Body of pancreas (tissue), 4 donors: ENCODE measurements around the gene PTGFRN.

Source experiments
- POLR2A ChIP-seq, 3 donors: fragments of 450-650 bp; IDR thresholded peaks; one replicate each; pipeline ENCODE4 v1.6.1; 2016; ENCODE audit warnings: antibody characterized with exemption in 3 of 3, mild to moderate bottlenecking in 2 of 3
- TF ChIP-seq, protein P1 (sequence below), 7 experiments: fragments of 450-650 bp in 4 of 7; fragments of 200-600 bp in 3 of 7; sonication (generic) in 3 of 7; IDR thresholded peaks; one replicate each; pipeline ENCODE4 v1.5.1; 2016 to 2019; ENCODE audit warnings: antibody characterized with exemption in 7 of 7

DNA sequence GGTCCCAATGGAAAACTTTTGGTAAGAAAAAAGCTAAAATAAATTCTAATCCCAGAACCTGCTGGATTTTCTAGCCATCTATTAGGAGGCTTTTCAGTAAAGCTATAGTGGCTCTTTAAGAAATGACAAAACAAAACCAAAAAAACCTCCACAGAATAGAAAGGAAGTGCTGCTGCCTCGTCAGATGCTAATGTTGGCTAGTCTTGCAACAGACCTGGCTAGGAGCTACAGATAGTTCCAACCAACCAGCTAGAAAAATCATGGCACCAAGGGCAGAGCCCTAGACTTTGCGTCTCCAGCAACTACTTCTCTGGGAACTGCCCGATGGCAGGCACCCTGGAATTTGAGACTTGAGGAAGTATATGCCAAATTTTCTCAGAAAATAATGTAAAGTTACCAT, 99.4 kb downstream of the PTGFRN start:
- TF ChIP-seq POLR2A (IDR thresholded peaks at IDR 0.05): no peak
- TF ChIP-seq, protein P1, sequence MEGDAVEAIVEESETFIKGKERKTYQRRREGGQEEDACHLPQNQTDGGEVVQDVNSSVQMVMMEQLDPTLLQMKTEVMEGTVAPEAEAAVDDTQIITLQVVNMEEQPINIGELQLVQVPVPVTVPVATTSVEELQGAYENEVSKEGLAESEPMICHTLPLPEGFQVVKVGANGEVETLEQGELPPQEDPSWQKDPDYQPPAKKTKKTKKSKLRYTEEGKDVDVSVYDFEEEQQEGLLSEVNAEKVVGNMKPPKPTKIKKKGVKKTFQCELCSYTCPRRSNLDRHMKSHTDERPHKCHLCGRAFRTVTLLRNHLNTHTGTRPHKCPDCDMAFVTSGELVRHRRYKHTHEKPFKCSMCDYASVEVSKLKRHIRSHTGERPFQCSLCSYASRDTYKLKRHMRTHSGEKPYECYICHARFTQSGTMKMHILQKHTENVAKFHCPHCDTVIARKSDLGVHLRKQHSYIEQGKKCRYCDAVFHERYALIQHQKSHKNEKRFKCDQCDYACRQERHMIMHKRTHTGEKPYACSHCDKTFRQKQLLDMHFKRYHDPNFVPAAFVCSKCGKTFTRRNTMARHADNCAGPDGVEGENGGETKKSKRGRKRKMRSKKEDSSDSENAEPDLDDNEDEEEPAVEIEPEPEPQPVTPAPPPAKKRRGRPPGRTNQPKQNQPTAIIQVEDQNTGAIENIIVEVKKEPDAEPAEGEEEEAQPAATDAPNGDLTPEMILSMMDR (IDR thresholded peaks at IDR 0.05): no peak
